Esophagus mucosa (tissue), 1 donor: ENCODE data around the gene CISD3. TPM values are rescaled to one million over a fixed set of nuclear protein-coding genes. Genes with fewer than 3 reads are reported as not detected.

Experiments
- ATAC-seq: fragments of 200-7000 bp; cut with Tn5 transposase; one replicate; pipeline ENCODE4 v1.9.1; 2020
- total RNA-seq: library from RNA; stranded (reverse); gene quantifications from one replicate; pipeline ENCODE4 v1.2.4, GENCODE V29; 2023
- donor health status: DM: yes; HTN: yes; CAD: no.

CISD3 gene, protein sequence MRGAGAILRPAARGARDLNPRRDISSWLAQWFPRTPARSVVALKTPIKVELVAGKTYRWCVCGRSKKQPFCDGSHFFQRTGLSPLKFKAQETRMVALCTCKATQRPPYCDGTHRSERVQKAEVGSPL
- 28.6 TPM for total RNA-seq

DNA sequence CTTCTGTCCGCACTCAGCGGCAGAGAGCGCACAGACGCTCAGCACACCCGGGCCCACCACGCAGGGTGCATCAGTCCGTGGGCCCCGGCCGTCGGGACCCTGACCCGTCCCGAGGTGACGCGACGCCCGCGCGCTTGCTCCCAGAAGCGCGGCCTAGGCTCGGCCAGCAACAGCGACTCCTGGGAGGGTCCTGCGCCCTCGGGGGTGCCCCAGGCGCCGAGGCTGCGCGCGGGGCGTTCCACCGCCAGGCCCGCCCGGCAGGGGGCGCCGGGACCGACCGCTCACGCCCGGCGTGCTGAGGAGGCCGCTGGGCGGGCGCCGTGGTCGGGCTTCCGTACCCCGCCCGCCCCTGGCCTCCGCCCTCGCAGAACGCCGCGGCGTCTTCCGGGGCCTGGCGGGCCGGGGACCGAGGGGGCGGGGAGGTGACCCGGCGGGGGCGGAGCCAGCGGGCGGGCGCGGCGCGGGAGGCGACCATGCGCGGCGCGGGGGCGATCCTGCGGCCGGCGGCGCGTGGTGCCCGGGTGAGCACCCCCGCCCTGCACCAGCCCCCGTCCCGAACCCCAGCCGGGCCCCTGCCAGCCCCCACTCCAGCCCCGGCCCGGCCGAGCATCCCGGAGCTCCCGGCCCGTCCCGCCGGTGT is at the start of gene CISD3:
Gene CISD3 (plus strand): TSS at position 456 of the 640 bp plus-strand sequence. CDS start 18 bp downstream, at position 474.
- peak; percentile 85 for ATAC-seq

GRCh38 chr17:38681096-38681495 is 49.0 kb upstream of the CISD3 start:
- no peak for ATAC-seq

DNA sequence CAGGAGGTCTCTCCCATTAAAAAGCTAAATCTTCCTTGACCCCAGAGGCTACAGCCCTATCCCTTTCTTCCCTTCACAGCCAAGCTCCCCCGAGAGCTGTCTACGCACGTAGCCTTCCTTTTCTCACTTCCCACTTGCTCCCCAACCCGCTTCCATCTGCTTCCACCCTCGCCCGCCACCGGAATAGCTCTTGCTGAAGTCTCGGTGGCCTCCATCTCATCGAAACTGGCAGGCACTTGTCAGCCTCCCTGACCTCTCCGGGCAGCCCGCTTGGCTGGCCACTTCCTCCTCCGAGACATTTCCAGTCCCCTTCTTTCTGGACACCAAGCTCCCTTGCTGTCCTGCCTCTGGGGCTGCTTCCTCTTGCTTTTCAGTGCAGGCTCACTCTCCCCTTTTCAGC is 44.6 kb upstream of the CISD3 start:
- no peak for ATAC-seq

DNA sequence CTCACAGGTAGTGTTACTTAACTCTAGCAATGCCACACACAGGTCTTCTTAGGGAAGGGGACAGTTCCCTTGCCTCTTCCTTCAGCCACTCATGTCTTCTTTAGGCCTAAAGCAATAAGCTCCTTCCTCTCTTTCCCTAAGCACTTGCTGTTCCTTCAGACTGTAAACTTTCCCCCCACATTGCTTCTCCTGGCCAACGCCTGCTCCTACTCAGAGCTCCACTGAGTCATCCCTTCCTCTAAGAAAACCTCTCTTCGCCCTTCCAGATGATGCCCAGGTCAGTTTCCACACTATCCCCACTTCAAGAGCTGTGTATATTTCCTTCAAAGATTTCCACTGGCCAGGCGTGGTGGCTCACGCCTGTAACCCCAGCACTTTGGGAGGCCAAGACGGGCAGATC is 42.9 kb upstream of the CISD3 start:
- ATAC-seq: no peak

DNA sequence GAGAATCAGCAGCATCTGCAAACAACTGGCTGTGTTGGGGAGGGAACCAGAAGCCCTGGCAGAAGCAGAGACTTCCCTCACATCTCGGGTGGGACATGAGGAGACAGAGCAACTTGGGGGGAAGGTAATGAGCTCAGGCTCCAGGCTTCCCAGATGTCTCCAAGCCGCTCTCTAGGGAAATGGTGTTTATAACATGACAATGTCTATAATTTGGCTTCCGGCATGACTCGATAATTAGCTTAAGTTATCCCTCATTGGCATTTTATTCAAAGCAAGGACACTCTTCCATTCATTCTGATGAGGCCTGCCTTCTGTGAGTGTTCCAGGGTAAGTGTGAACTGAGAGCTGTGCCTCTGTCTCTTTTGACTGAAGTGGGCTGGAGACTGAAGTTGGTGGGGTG is 39.8 kb upstream of the CISD3 start:
- ATAC-seq: no peak

GRCh38 chr17:38691154-38691553 is 39.0 kb upstream of the CISD3 start:
- ATAC-seq: no peak

- ATAC-seq: no peak
Measured at GRCh38 chr17:38693700-38694329, 36.3 kb upstream of the CISD3 start.

- ATAC-seq: no peak
Measured at GRCh38 chr17:38697061-38697820, 32.9 kb upstream of the CISD3 start.

GRCh38 chr17:38698760-38699159 is 31.4 kb upstream of the CISD3 start:
- ATAC-seq: no peak

- ATAC-seq: peak; percentile 7
Measured at GRCh38 chr17:38701504-38702165, 28.5 kb upstream of the CISD3 start.

DNA sequence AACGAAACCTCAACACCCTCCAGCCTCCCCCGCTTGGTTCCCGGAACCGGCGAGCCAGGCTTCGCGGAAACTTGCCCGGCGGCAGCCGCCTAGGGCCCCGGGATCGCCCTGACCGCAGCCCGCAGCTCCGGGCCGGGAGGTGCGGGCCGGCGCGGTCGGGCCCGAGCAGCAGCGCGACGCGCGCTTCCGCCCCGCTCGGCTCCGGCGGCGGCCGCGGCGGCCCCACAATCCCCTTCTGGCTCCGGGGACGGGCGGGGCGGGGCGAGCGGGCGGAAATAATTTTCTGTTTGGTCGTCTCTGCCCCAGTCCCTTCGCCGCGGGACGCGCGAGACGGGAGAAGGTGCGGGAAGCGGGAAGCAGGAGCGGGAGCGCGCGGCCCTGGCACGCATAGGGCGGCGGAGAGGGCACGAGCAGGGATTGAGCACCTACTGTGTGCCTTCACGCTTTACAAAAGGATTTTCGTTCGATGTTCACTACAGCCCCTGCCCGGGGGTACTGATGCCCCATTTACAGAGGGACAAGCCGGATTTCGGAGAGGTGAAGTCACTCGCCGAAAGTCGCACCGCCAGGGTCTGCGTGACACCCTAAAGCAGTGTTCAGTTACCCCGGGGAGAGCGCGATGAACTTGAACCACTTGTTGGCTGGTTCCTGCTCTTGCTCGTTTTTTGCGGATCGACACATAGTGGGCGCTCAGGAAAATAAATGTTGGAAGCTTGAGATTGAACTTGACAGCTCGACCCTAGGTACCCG is 27.8 kb upstream of the CISD3 start:
- peak; percentile 54 for ATAC-seq

- no peak for ATAC-seq
Measured at GRCh38 chr17:38702916-38703741, 27.0 kb upstream of the CISD3 start.

DNA sequence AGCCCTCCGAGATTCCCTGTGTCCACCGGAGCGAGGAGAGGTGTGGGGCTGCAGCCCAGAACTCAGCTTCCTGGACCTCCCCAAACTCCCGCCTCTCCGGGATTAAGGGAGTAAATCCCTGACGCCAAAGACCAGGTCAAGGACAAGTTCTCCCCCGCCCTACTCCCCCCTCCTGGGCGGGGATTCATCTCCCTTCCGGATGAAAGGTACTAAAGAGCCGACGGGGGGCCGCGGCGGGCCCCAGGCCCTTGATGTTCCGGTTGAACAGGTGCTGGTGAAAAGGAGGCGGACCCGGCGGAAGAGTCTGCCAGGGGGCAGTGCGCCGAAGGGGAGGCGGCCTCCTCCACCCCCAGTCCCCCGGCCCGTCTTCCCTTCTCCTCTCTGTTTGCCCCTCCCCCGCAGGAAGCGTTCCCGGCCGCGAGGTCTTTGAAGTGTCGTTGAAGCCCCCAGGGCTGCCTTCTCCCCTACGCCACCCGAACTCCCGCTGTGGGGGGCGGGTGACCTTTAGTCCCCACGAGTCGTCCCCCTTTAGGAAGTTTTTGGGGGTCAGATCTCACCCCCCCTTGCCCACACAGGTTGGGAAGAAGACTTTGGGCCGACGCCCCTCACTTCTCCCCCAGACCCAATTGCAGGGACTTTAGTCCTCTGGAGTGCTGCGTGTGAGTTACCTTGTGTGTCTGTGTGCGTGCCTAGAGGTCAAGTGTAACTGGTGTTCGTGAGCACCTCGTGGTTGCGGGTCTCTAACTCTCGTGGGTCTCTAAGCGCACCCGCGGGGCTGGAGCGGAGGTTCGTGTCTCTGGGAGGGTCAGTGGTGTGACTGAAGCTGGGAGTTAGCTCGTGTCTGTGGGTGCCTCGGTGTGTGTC is 26.2 kb upstream of the CISD3 start:
- ATAC-seq: peak; percentile 65

GRCh38 chr17:38704606-38705522 is 25.3 kb upstream of the CISD3 start, which contains the start of gene MLLT6:
TSS of gene MLLT6 (plus strand) at chr17:38705273. CDS start at chr17:38705633, 360 bp downstream.
- peak; percentile 14 for ATAC-seq

DNA sequence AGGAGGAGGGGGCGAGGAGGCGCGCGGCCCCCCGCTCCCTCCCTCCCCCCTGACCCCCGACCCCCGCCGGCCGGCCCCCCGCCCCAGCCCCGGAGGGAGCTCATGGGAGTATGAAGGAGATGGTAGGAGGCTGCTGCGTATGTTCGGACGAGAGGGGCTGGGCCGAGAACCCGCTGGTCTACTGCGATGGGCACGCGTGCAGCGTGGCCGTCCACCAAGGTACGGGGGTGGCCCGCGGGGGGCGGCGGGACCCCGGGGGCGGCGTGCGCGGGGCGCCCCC is 24.7 kb upstream of the CISD3 start:
- ATAC-seq: no peak

- ATAC-seq: no peak
Measured at GRCh38 chr17:38705803-38706504, 24.2 kb upstream of the CISD3 start.

DNA sequence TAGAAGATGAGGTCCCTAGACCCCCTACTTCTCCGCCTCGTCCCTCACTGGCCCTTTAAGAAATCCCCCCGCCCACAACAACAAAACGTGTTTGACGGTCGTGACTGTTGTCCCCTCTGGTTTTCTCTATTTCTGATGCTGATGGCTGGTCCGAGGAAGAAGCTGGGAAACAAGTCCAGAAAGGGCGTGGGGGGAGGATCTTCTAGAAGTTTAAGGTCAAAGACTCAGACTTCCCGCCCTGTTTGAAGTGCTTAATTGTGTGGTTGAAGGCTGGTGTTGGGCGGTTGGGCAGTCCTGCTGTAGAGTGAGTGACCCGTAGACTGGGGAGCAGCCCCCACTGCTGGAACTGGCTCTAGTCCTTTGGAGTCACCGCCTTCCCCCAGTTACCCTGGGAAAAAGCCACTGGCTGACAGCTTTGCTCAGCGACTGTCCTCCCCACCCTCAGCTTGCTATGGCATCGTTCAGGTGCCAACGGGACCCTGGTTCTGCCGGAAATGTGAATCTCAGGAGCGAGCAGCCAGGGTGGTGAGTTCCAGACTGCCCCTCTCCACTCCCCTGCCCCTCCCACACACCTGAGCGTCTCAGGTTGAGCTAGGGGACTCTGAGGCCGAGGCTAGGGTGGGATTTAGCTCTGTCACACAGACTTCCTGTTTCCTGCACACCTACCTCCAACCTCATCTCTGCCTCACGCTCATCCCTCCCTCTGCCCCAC is 23.5 kb upstream of the CISD3 start:
- ATAC-seq: no peak
